Activated B cell treated with CpG ODN at 0.5 μM for 24 hours (primary cell): ENCODE results near the gene C10orf143. TPM values are rescaled to one million over a fixed set of nuclear protein-coding genes. Genes with fewer than 3 reads are reported as not detected.
A peak's percentile ranks its signal among the peaks of the same experiment; 100 is the strongest.

Experiments used
- ATAC-seq: fragments of 200-7000 bp; cut with Tn5 transposase; one replicate; pipeline ENCODE4 v1.10.0; 2021; ENCODE audit warnings: low read depth, mild to moderate bottlenecking, moderate library complexity
- CTCF ChIA-PET: fragments of 350-600 bp; sonication (Branson Sonifier 250); formaldehyde crosslinking; loops from one replicate; lab custom pipeline; 2021; ENCODE audit warnings: antibody characterized with exemption; lab: Charles Lee
- POLR2A ChIA-PET: fragments of 350-600 bp; sonication (Branson Sonifier 250); formaldehyde crosslinking; loops from one replicate; lab custom pipeline; 2021; ENCODE audit warnings: antibody characterized with exemption; lab: Charles Lee
- DNase-seq: peaks from one replicate; pipeline ENCODE4 v3.0.0; 2022
- H3K27ac Mint-ChIP-seq: one replicate; pipeline ENCODE4 v1.8.0; 2020; ENCODE audit warnings: mixed read lengths
- H3K27me3 Mint-ChIP-seq: one replicate; pipeline ENCODE4 v1.8.0; 2021; ENCODE audit warnings: mixed read lengths
- H3K36me3 Mint-ChIP-seq: one replicate; pipeline ENCODE4 v1.8.0; 2021; ENCODE audit warnings: low read depth, mixed read lengths
- H3K4me1 Mint-ChIP-seq: one replicate; pipeline ENCODE4 v1.8.0; 2021; ENCODE audit warnings: mixed read lengths
- H3K4me3 Mint-ChIP-seq: one replicate; pipeline ENCODE4 v1.8.0; 2020; ENCODE audit warnings: mild to moderate bottlenecking, mixed read lengths
- H3K9me3 Mint-ChIP-seq: one replicate; pipeline ENCODE4 v1.8.0; 2020; ENCODE audit warnings: mixed read lengths
- CTCF ChIP-seq: fragments of 200-600 bp; IDR thresholded peaks from one replicate; pipeline ENCODE4 v1.8.0; 2022; ENCODE audit warnings: antibody characterized with exemption, mild to moderate bottlenecking
- intact Hi-C: fragments of 100-400 bp; cut with micrococcal nuclease; formaldehyde crosslinking; loops from one replicate; pipeline ENCODE4 v1.15.1; 2024
- total RNA-seq: library from RNA; stranded (reverse); gene quantifications from 2 replicates; pipeline ENCODE4 v1.2.3, GENCODE V29; 2022

Gene C10orf143
- total RNA-seq, 1 donor from 2014 or later = 10.1 TPM

- H3K9me3 Mint-ChIP-seq = no peaks in the 10 kb centered on the region
- intact Hi-C loops = loop anchor here (2.0 kb wide), 1 partner anchor 675 kb away; the partner anchor contains the start of gene MGMT
- TF ChIP-seq CTCF = no peak
- ChIA-PET POLR2A (interaction anchor here (2.1 kb wide), 1 partner anchor 31 kb away, joined by 17 read pairs; the partner anchor contains the start of gene C10orf143), CTCF (interaction anchor here (1.2 kb wide), 1 partner anchor 13 kb away, joined by 5 read pairs; no protein-coding TSS in a partner anchor)
- peaks cover 41% of the 10 kb centered on the region for H3K36me3 Mint-ChIP-seq
- peaks cover 67% of the 10 kb centered on the region for H3K4me1 Mint-ChIP-seq
- ATAC-seq = no peak
- H3K27ac Mint-ChIP-seq = peak overlapping the region; percentile 62
- H3K4me3 Mint-ChIP-seq = peak overlapping the region; percentile 53
- DNase-seq = no peak
- no peaks in the 10 kb centered on the region for H3K27me3 Mint-ChIP-seq
Observed at GRCh38 chr10:130141460-130141859, 30.8 kb upstream of the C10orf143 start.

- POLR2A ChIA-PET = interaction anchor here (2.1 kb wide), 1 partner anchor 30 kb away, joined by 17 read pairs; the partner anchor contains the start of gene C10orf143
- H3K27ac Mint-ChIP-seq = peak overlapping the region; percentile 62
Observed at GRCh38 chr10:130141038-130141437, 30.4 kb upstream of the C10orf143 start.

GRCh38 chr10:130140425-130140824 lies 29.8 kb upstream of the C10orf143 start:
- no peak for ATAC-seq
- Mint-ChIP-seq H3K36me3 (peaks cover 34% of the 10 kb centered on the region), H3K27ac (peak overlapping the region; percentile 62), H3K4me1 (peaks cover 63% of the 10 kb centered on the region), H3K27me3 (no peaks in the 10 kb centered on the region), H3K9me3 (no peaks in the 10 kb centered on the region), H3K4me3 (peak overlapping the region; percentile 41)
- intact Hi-C loops = loop anchor here (2.0 kb wide), 1 partner anchor 674 kb away; the partner anchor contains the start of gene MGMT
- no peak for DNase-seq
- ChIA-PET CTCF (interaction anchor here (0.8 to 4.7 kb wide), 2 partner anchors 12 to 30 kb away, joined by 4 to 31 read pairs; partner anchors contain the start of gene C10orf143), POLR2A (interaction anchor here (5.1 kb wide), 1 partner anchor 30 kb away, joined by 185 read pairs; the partner anchor contains the start of gene C10orf143)
- TF ChIP-seq CTCF = no peak

More at GRCh38 chr10:130141038-130141437, 30.4 kb upstream of the C10orf143 start:
- Mint-ChIP-seq H3K27me3 (no peaks in the 10 kb centered on the region), H3K4me3 (peak overlapping the region; percentile 41), H3K4me1 (peaks cover 63% of the 10 kb centered on the region), H3K9me3 (no peaks in the 10 kb centered on the region), H3K36me3 (peaks cover 37% of the 10 kb centered on the region)
- CTCF ChIA-PET = interaction anchor here (1.2 kb wide), 1 partner anchor 13 kb away, joined by 5 read pairs; no protein-coding TSS in a partner anchor
- no peak for DNase-seq
- ATAC-seq = no peak
- TF ChIP-seq CTCF = no peak
- intact Hi-C loops = loop anchor here (2.0 kb wide), 1 partner anchor 674 kb away; the partner anchor contains the start of gene MGMT

GRCh38 chr10:130138479-130138866 lies 27.8 kb upstream of the C10orf143 start:
- ATAC-seq = no peak
- CTCF ChIA-PET = interaction anchor here (4.7 kb wide), 1 partner anchor 28 kb away, joined by 31 read pairs; the partner anchor contains the start of gene C10orf143
- intact Hi-C loops = no loop called here
- H3K36me3 Mint-ChIP-seq = peaks cover 27% of the 10 kb centered on the region
- POLR2A ChIA-PET = interaction anchor here (5.1 kb wide), 1 partner anchor 28 kb away, joined by 185 read pairs; the partner anchor contains the start of gene C10orf143
- H3K27ac Mint-ChIP-seq = no peak overlapping the region
- TF ChIP-seq CTCF = no peak
- H3K4me3 Mint-ChIP-seq = peak overlapping the region; percentile 86
- no peak for DNase-seq
- no peaks in the 10 kb centered on the region for H3K27me3 Mint-ChIP-seq
- H3K9me3 Mint-ChIP-seq = no peaks in the 10 kb centered on the region
- H3K4me1 Mint-ChIP-seq = peaks cover 62% of the 10 kb centered on the region
